ENCODE results near the gene C6orf62.

GRCh38 chr6:24719125-24719971, at the start of gene C6orf62:
- TF ChIP-seq CEBPB (IDR thresholded peaks at IDR 0.05) (no peak), ESRRA (IDR thresholded peaks at IDR 0.05; ENCODE audit: borderline replicate concordance, low read length) (no peak), CTCF (IDR thresholded peaks at IDR 0.05) (no peak), ZC3H11A (IDR thresholded peaks at IDR 0.05) (no peak)

All from A549 (cell line).